Ammon's horn (tissue), 1 donor: Measurements from ENCODE around the gene WDR76.
A peak's percentile ranks its signal among the peaks of the same experiment; 100 is the strongest.
"Not testable (repeated sequence)": the region's sequence is repeated elsewhere in the genome, so short reads cannot be mapped to it uniquely, and the experiment has no call there.

Source experiments
- DNase-seq: peaks from one replicate; pipeline ENCODE4 v3.0.0-alpha.2; 2016; ENCODE audit warnings: low spot score

The WDR76 gene

GRCh38 chr15:43821505-43821904 is 5.3 kb upstream of the WDR76 start:
- DNase-seq, result no peak

GRCh38 chr15:43824302-43825246 is 2.2 kb upstream of the WDR76 start, which contains the start of gene MFAP1:
Gene MFAP1 (minus strand): TSS chr15:43824690. CDS start chr15:43824569, 121 bp downstream.
- peak; percentile 99 for DNase-seq

GRCh38 chr15:43825305-43825704 is 1.5 kb upstream of the WDR76 start:
- DNase-seq, result not testable (repeated sequence)

- DNase-seq, result no peak
These were observed 734 bp upstream of the WDR76 start for GRCh38 chr15:43826029-43826507.

GRCh38 chr15:43828061-43828657 is 1.4 kb downstream of the WDR76 start:
- no peak for DNase-seq

- not testable (repeated sequence) for DNase-seq
These were observed 3.2 kb downstream of the WDR76 start for GRCh38 chr15:43829951-43830540.

- DNase-seq, result not testable (repeated sequence)
These were observed 4.0 kb downstream of the WDR76 start for GRCh38 chr15:43830691-43831275.

- not testable (repeated sequence) for DNase-seq
These were observed 4.8 kb downstream of the WDR76 start for GRCh38 chr15:43831519-43832052.

GRCh38 chr15:43832485-43832884 is 5.7 kb downstream of the WDR76 start:
- DNase-seq, result not testable (repeated sequence)

- no peak for DNase-seq
These were observed 18.6 kb downstream of the WDR76 start for GRCh38 chr15:43845421-43845820.

- no peak for DNase-seq
These were observed 24.4 kb downstream of the WDR76 start for GRCh38 chr15:43851251-43851650.

- no peak for DNase-seq
These were observed 25.8 kb downstream of the WDR76 start for GRCh38 chr15:43852607-43853006.

- no peak for DNase-seq
These were observed 28.0 kb downstream of the WDR76 start for GRCh38 chr15:43854801-43855200.

GRCh38 chr15:43859546-43859945 is 32.7 kb downstream of the WDR76 start:
- DNase-seq, result no peak

GRCh38 chr15:43866636-43867035 is 39.8 kb downstream of the WDR76 start:
- DNase-seq, result not testable (repeated sequence)

GRCh38 chr15:43867096-43867495 is 40.3 kb downstream of the WDR76 start:
- DNase-seq, result no peak

GRCh38 chr15:43868406-43868805 is 41.6 kb downstream of the WDR76 start:
- DNase-seq, result no peak

GRCh38 chr15:43871835-43872234 is 45.0 kb downstream of the WDR76 start:
- no peak for DNase-seq

GRCh38 chr15:43872416-43873020 is 45.7 kb downstream of the WDR76 start:
- DNase-seq, result peak; percentile 90

GRCh38 chr15:43873651-43874050 is 46.8 kb downstream of the WDR76 start:
- DNase-seq, result no peak

- no peak for DNase-seq
These were observed 50.1 kb downstream of the WDR76 start for GRCh38 chr15:43876872-43877271.
